H9 (cell line): ENCODE measurements around the gene NR3C2. TPM values are rescaled to one million over a fixed set of nuclear protein-coding genes. Genes with fewer than 3 reads are reported as not detected.

Source experiments
- DNase-seq: peaks from one replicate; pipeline ENCODE4 v3.0.0-alpha.2; 2017
- H2AFZ ChIP-seq: one replicate; pipeline ENCODE4 v1.6.1; 2013; ENCODE audit warnings: mild to moderate bottlenecking, low read length, control low read depth, moderate library complexity
- H2AK5ac ChIP-seq: 2 replicates; pipeline ENCODE4 v1.6.1; 2013; ENCODE audit warnings: low read length, control low read depth, mixed read lengths; ENCODE audit not compliant: insufficient read length
- H2BK120ac ChIP-seq: one replicate; pipeline ENCODE4 v1.6.1; 2013; ENCODE audit warnings: low read depth, mild to moderate bottlenecking, low read length, control low read depth, inconsistent platforms; ENCODE audit not compliant: poor library complexity, severe bottlenecking
- H2BK12ac ChIP-seq: 2 replicates; pipeline ENCODE4 v1.6.1; 2013; ENCODE audit warnings: low read length, control low read depth, mixed read lengths, low read depth; ENCODE audit not compliant: insufficient read length
- H2BK15ac ChIP-seq: 2 replicates; pipeline ENCODE4 v1.6.1; 2013; ENCODE audit warnings: low read depth, low read length, control low read depth
- H2BK20ac ChIP-seq: one replicate; pipeline ENCODE4 v1.6.1; 2013; ENCODE audit warnings: low read depth, mild to moderate bottlenecking, low read length, control low read depth, inconsistent platforms; ENCODE audit not compliant: poor library complexity, severe bottlenecking
- H2BK5ac ChIP-seq: 2 replicates; pipeline ENCODE4 v1.6.1; 2013; ENCODE audit warnings: low read length, control low read depth, mixed read lengths; ENCODE audit not compliant: insufficient read length
- H3K14ac ChIP-seq: 2 replicates; pipeline ENCODE4 v1.6.1; 2013; ENCODE audit warnings: low read length, control low read depth; ENCODE audit not compliant: insufficient read depth
- H3K18ac ChIP-seq: 2 replicates; pipeline ENCODE4 v1.6.1; 2013; ENCODE audit warnings: low read depth, mild to moderate bottlenecking, mixed read lengths, low read length, control low read depth; ENCODE audit not compliant: insufficient read length
- H3K23ac ChIP-seq: 2 replicates; pipeline ENCODE4 v1.6.1; 2013; ENCODE audit warnings: low read length, control low read depth, mixed read lengths, low read depth; ENCODE audit not compliant: insufficient read length
- H3K23me2 ChIP-seq: 2 replicates; pipeline ENCODE4 v1.6.1; 2013; ENCODE audit warnings: low read depth, mild to moderate bottlenecking, mixed read lengths, low read length, control low read depth; ENCODE audit not compliant: insufficient read length, poor library complexity, severe bottlenecking
- H3K27ac ChIP-seq: 2 replicates; pipeline ENCODE4 v1.5.1; 2013; ENCODE audit warnings: low read length, control low read depth, mixed read lengths, low read depth; ENCODE audit not compliant: insufficient read length
- H3K27me3 ChIP-seq: 2 replicates; pipeline ENCODE4 v1.6.1; 2013; ENCODE audit warnings: low read length, control low read depth, inconsistent platforms; ENCODE audit not compliant: insufficient read depth
- H3K4ac ChIP-seq: 2 replicates; pipeline ENCODE4 v1.6.1; 2013; ENCODE audit warnings: low read depth, mild to moderate bottlenecking, control low read depth, inconsistent platforms, low read length, moderate library complexity
- H3K4me1 ChIP-seq: 2 replicates; pipeline ENCODE4 v1.6.1; 2013; ENCODE audit warnings: low read length, control low read depth, inconsistent platforms; ENCODE audit not compliant: insufficient read depth
- H3K4me2 ChIP-seq: 2 replicates; pipeline ENCODE4 v1.6.1; 2013; ENCODE audit warnings: low read length, control low read depth, mixed read lengths; ENCODE audit not compliant: insufficient read length, insufficient read depth
- H3K56ac ChIP-seq: 2 replicates; pipeline ENCODE4 v1.6.1; 2013; ENCODE audit warnings: low read depth, mild to moderate bottlenecking, mixed read lengths, low read length, control low read depth; ENCODE audit not compliant: insufficient read length
- H3K79me1 ChIP-seq: 2 replicates; pipeline ENCODE4 v1.6.1; 2013; ENCODE audit warnings: low read depth, mild to moderate bottlenecking, moderate library complexity, low read length, control low read depth, inconsistent platforms; ENCODE audit not compliant: insufficient read depth, poor library complexity, severe bottlenecking
- H3K79me2 ChIP-seq: 2 replicates; pipeline ENCODE4 v1.6.1; 2013; ENCODE audit warnings: low read length, control low read depth, inconsistent platforms; ENCODE audit not compliant: insufficient read depth
- H3K9ac ChIP-seq: 2 replicates; pipeline ENCODE4 v1.6.1; 2013; ENCODE audit warnings: low read length, control low read depth, mixed read lengths; ENCODE audit not compliant: insufficient read length; ENCODE audit errors: extremely low read depth
- H3K9me3 ChIP-seq: one replicate; pipeline ENCODE4 v1.6.1; 2013; ENCODE audit warnings: low read depth, low read length, inconsistent platforms; ENCODE audit not compliant: control insufficient read depth
- H3T11ph ChIP-seq: one replicate; pipeline ENCODE4 v1.6.1; 2013; ENCODE audit warnings: mild to moderate bottlenecking, low read length, control low read depth, inconsistent platforms
- H4K20me1 ChIP-seq: one replicate; pipeline ENCODE4 v1.6.1; 2013; ENCODE audit not compliant: control insufficient read depth, insufficient read length, insufficient read depth
- H4K5ac ChIP-seq: 2 replicates; pipeline ENCODE4 v1.6.1; 2013; ENCODE audit warnings: low read depth, mild to moderate bottlenecking, mixed read lengths, low read length, control low read depth; ENCODE audit not compliant: insufficient read length
- H4K8ac ChIP-seq: replicated peaks from 2 replicates; pipeline ENCODE4 v1.6.1; 2013; ENCODE audit warnings: low read length, control low read depth, mixed read lengths, low read depth; ENCODE audit not compliant: insufficient read length
- H4K91ac ChIP-seq: 2 replicates; pipeline ENCODE4 v1.6.1; 2013; ENCODE audit warnings: low read depth, mild to moderate bottlenecking, moderate library complexity, mixed read lengths, low read length, control low read depth; ENCODE audit not compliant: insufficient read length
- H3K27ac Mint-ChIP-seq, 3 experiments: 2 replicates in 2 of 3; 3 replicates in 1 of 3; pipeline ENCODE4 v1.8.0; 2020 to 2021; ENCODE audit warnings: mixed read lengths in 3 of 3, mild to moderate bottlenecking in 1 of 3, moderate library complexity in 1 of 3
- H3K27me3 Mint-ChIP-seq: 2 replicates; pipeline ENCODE4 v1.8.0; 2021; ENCODE audit warnings: low read depth, mild to moderate bottlenecking, moderate library complexity, mixed read lengths
- H3K36me3 Mint-ChIP-seq, 3 experiments: 2 replicates in 2 of 3; 3 replicates in 1 of 3; pipeline ENCODE4 v1.8.0; 2020 to 2021; ENCODE audit warnings: low read depth in 3 of 3, mixed read lengths in 3 of 3; ENCODE audit not compliant: insufficient read depth in 1 of 3
- H3K4me1 Mint-ChIP-seq, 2 experiments: 2 replicates each; pipeline ENCODE4 v1.8.0; 2020; ENCODE audit warnings: mixed read lengths in 2 of 2
- H3K4me3 Mint-ChIP-seq, 2 experiments: 2 replicates in 1 of 2; 3 replicates in 1 of 2; pipeline ENCODE4 v1.8.0; 2020 to 2021; ENCODE audit warnings: mild to moderate bottlenecking in 2 of 2, mixed read lengths in 2 of 2, moderate library complexity in 1 of 2
- H3K9me3 Mint-ChIP-seq, 2 experiments: 2 replicates in 1 of 2; 3 replicates in 1 of 2; pipeline ENCODE4 v1.8.0; 2020; ENCODE audit warnings: mild to moderate bottlenecking in 2 of 2, mixed read lengths in 2 of 2, moderate library complexity in 1 of 2
- WGBS: extraction: QIAGEN DNeasy Blood & Tissue Kit; methylation state at CpG from one replicate; pipeline ENCODE4 v1.1.7; 2013; ENCODE audit warnings: missing lambda C conversion rate, low lambda C conversion rate, mixed read lengths; ENCODE audit not compliant: insufficient read length; ENCODE audit errors: extremely low coverage; 5-methylcytosine and 5-hydroxymethylcytosine counted together
- total RNA-seq: library from RNA; stranded (reverse); gene quantifications from 2 replicates; pipeline ENCODE4 v1.2.1, GENCODE V29; 2021
- TF ChIP-seq, protein P1 (sequence below): fragments of 200-600 bp; sonication (generic); conservative IDR thresholded peaks from 3 replicates; pipeline ENCODE4 v1.8.0; 2021; ENCODE audit warnings: antibody characterized with exemption, mild to moderate bottlenecking

NR3C2 gene
- total RNA-seq, 1 experiment from 2014 or later: 1.4 TPM

DNA sequence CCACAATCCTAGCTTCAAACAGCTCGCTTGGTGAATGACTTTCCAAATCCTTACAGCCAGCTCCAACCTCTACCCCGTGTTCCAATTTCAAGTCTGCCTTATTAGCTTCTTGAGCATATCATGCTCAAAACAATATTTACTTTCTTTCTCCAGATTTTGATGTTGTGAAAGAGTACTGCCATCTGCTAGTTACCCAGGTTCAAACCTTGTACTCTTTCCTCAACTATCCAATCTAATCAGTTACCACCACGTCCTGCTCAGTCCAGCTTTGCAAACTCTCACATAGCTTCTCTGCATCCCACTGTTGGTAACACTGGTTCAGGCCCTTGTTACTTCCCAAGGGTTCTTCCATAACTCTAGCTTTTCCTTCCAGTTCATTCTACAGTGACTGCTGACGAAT, 179.1 kb downstream of the NR3C2 start:
- no peak overlapping the region for H3K4me2 ChIP-seq
- no peaks in the 10 kb centered on the region for H3K4me1 Mint-ChIP-seq
- H4K5ac ChIP-seq: no peak overlapping the region
- no peak overlapping the region for H3T11ph ChIP-seq
- H2BK12ac ChIP-seq: no peak overlapping the region
- TF ChIP-seq, protein P1, sequence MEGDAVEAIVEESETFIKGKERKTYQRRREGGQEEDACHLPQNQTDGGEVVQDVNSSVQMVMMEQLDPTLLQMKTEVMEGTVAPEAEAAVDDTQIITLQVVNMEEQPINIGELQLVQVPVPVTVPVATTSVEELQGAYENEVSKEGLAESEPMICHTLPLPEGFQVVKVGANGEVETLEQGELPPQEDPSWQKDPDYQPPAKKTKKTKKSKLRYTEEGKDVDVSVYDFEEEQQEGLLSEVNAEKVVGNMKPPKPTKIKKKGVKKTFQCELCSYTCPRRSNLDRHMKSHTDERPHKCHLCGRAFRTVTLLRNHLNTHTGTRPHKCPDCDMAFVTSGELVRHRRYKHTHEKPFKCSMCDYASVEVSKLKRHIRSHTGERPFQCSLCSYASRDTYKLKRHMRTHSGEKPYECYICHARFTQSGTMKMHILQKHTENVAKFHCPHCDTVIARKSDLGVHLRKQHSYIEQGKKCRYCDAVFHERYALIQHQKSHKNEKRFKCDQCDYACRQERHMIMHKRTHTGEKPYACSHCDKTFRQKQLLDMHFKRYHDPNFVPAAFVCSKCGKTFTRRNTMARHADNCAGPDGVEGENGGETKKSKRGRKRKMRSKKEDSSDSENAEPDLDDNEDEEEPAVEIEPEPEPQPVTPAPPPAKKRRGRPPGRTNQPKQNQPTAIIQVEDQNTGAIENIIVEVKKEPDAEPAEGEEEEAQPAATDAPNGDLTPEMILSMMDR: no peak
- no peak overlapping the region for H2BK5ac ChIP-seq
- no peaks in the 10 kb centered on the region for H4K20me1 ChIP-seq
- no peak overlapping the region for H2AFZ ChIP-seq
- no peaks in the 10 kb centered on the region for H3K9me3 Mint-ChIP-seq
- no peak overlapping the region for H2BK15ac ChIP-seq
- no peak overlapping the region for H2AK5ac ChIP-seq
- no peak overlapping the region for H3K14ac ChIP-seq
- DNase-seq: no peak
- no peaks in the 10 kb centered on the region for H3K79me2 ChIP-seq
- no peak overlapping the region for H2BK20ac ChIP-seq
- H3K56ac ChIP-seq: no peak overlapping the region
- H3K27me3 ChIP-seq: no peaks in the 10 kb centered on the region
- H3K4ac ChIP-seq: no peak overlapping the region
- H3K4me1 ChIP-seq: no peaks in the 10 kb centered on the region
- H3K4me3 Mint-ChIP-seq: no peak overlapping the region
- H4K91ac ChIP-seq: no peak overlapping the region
- no peak overlapping the region for H3K18ac ChIP-seq
- WGBS: no CpG with 5 or more reads among the region's 4 CpGs
- H3K27ac Mint-ChIP-seq: no peak overlapping the region
- no peaks in the 10 kb centered on the region for H3K79me1 ChIP-seq
- no peak overlapping the region for H2BK120ac ChIP-seq
- no peaks in the 10 kb centered on the region for H3K9me3 ChIP-seq
- no peak overlapping the region for H3K9ac ChIP-seq
- no peaks in the 10 kb centered on the region for H3K36me3 Mint-ChIP-seq
- no peaks in the 10 kb centered on the region for H3K23me2 ChIP-seq
- H3K23ac ChIP-seq: no peak overlapping the region
- H3K27me3 Mint-ChIP-seq: no peaks in the 10 kb centered on the region
- no peak overlapping the region for H4K8ac ChIP-seq
- H3K27ac ChIP-seq: no peak overlapping the region
